Non-pigmented ciliary epithelial cell (primary cell): ENCODE results near the gene SLC2A3.
A peak's percentile ranks its signal among the peaks of the same experiment; 100 is the strongest.
"Not testable (repeated sequence)": the region's sequence is repeated elsewhere in the genome, so short reads cannot be mapped to it uniquely, and the experiment has no call there.

Experiments used
- DNase-seq: peaks from one replicate; pipeline ENCODE4 v3.0.0-alpha.2; 2010; ENCODE audit warnings: low read depth

Gene SLC2A3

GRCh38 chr12:7950230-7950943 lies 14.4 kb upstream of the SLC2A3 start:
- not testable (repeated sequence) for DNase-seq

GRCh38 chr12:7948589-7949260 lies 12.7 kb upstream of the SLC2A3 start:
- DNase-seq: no peak

GRCh38 chr12:7947011-7947410 lies 11.0 kb upstream of the SLC2A3 start:
- DNase-seq: no peak

GRCh38 chr12:7944760-7945159 lies 8.8 kb upstream of the SLC2A3 start:
- DNase-seq: not testable (repeated sequence)

GRCh38 chr12:7940906-7941305 lies 4.9 kb upstream of the SLC2A3 start:
- no peak for DNase-seq

GRCh38 chr12:7937833-7938506 lies 2.0 kb upstream of the SLC2A3 start:
- DNase-seq: no peak

GRCh38 chr12:7934889-7935492 lies 996 bp downstream of the SLC2A3 start:
- no peak for DNase-seq

GRCh38 chr12:7934091-7934888 lies 1.7 kb downstream of the SLC2A3 start:
- DNase-seq: no peak

GRCh38 chr12:7933255-7933726 lies 2.7 kb downstream of the SLC2A3 start:
- peak; percentile 94 for DNase-seq

- not testable (repeated sequence) for DNase-seq
These were observed 3.3 kb downstream of the SLC2A3 start for GRCh38 chr12:7932599-7933240.

- no peak for DNase-seq
These were observed 6.7 kb downstream of the SLC2A3 start for GRCh38 chr12:7929083-7929792.

GRCh38 chr12:7927470-7927869 lies 8.5 kb downstream of the SLC2A3 start:
- no peak for DNase-seq

GRCh38 chr12:7926068-7926666 lies 9.8 kb downstream of the SLC2A3 start:
- not testable (repeated sequence) for DNase-seq

GRCh38 chr12:7923241-7924236 lies 12.4 kb downstream of the SLC2A3 start:
- no peak for DNase-seq

- DNase-seq: not testable (repeated sequence)
These were observed 14.8 kb downstream of the SLC2A3 start for GRCh38 chr12:7921181-7921580.

GRCh38 chr12:7918268-7918590 lies 17.8 kb downstream of the SLC2A3 start:
- not testable (repeated sequence) for DNase-seq

- no peak for DNase-seq
These were observed 18.4 kb downstream of the SLC2A3 start for GRCh38 chr12:7917392-7918267.

- no peak for DNase-seq
These were observed 19.1 kb downstream of the SLC2A3 start for GRCh38 chr12:7916936-7917335.
